H1 (cell line): ENCODE data around the gene PHF23.

Source experiments
- ATF2 ChIP-seq: IDR thresholded peaks from 2 replicates; pipeline ENCODE4 v1.6.1; 2012; ENCODE audit warnings: low read length, inconsistent platforms
- CTCF ChIP-seq, 3 experiments: IDR thresholded peaks; 1 replicate in 2 of 3; 2 replicates in 1 of 3; pipeline versions ENCODE4 v1.5.1 to v1.6.1; 2011; ENCODE audit warnings: low read length in 3 of 3, mild to moderate bottlenecking in 3 of 3, inconsistent platforms in 2 of 3, low read depth in 1 of 3, moderate library complexity in 1 of 3; ENCODE audit not compliant: insufficient read depth in 1 of 3; ENCODE audit errors: control extremely low read depth in 1 of 3
- EZH2 ChIP-seq: fragments of 200-600 bp; sonication (generic); IDR thresholded peaks from 2 replicates; pipeline ENCODE4 v1.7.1; 2012; ENCODE audit warnings: low read depth, mild to moderate bottlenecking, moderate library complexity, low read length, inconsistent platforms; ENCODE audit not compliant: severe bottlenecking
- GABPA ChIP-seq: IDR thresholded peaks from 2 replicates; pipeline ENCODE4 v1.6.1; 2011; ENCODE audit warnings: mild to moderate bottlenecking, low read length, moderate library complexity, borderline replicate concordance; ENCODE audit not compliant: insufficient read depth
- HDAC2 ChIP-seq, 2 experiments: fragments of 300-600 bp in 1 of 2; sonication (generic) in 1 of 2; IDR thresholded peaks; 2 replicates each; pipeline ENCODE4 v1.6.1; 2011 to 2012; ENCODE audit warnings: low read depth in 2 of 2, low read length in 2 of 2, mild to moderate bottlenecking in 2 of 2, moderate library complexity in 2 of 2, borderline replicate concordance in 1 of 2, inconsistent platforms in 1 of 2
- PHF8 ChIP-seq: fragments of 200-600 bp; sonication (generic); conservative IDR thresholded peaks from 2 replicates; pipeline ENCODE4 v1.7.1; 2012; ENCODE audit warnings: low read depth, mild to moderate bottlenecking, inconsistent platforms, low read length, moderate library complexity
- POLR2A ChIP-seq, 2 experiments: IDR thresholded peaks; 1 replicate in 1 of 2; 2 replicates in 1 of 2; pipeline ENCODE4 v1.6.1; 2011; ENCODE audit warnings: low read depth in 2 of 2, low read length in 2 of 2, mild to moderate bottlenecking in 2 of 2; ENCODE audit errors: control extremely low read depth in 1 of 2
- USF2 ChIP-seq: IDR thresholded peaks from 2 replicates; pipeline ENCODE4 v1.6.1; 2011; ENCODE audit warnings: low read length, improper control_type of control experiment

GRCh38 chr17:7258731-7259554, 19.7 kb upstream of the PHF23 start:
- TF ChIP-seq EZH2 (no peak), GABPA (no peak), USF2 (no peak), PHF8 (no peak), CTCF (IDR thresholded peaks at IDR 0.05; ENCODE audit: control extremely low read depth in 1 of 3, insufficient read depth in 1 of 3, low read depth in 1 of 3, low read length in 3 of 3) (no peak), POLR2A (IDR thresholded peaks at IDR 0.05; ENCODE audit: control extremely low read depth in 1 of 2, low read depth in 2 of 2, low read length in 2 of 2) (peak; percentile 32 to 74; a peak in 2 of 3 replicates), ATF2 (no peak), HDAC2 (IDR thresholded peaks at IDR 0.05; ENCODE audit: borderline replicate concordance in 1 of 2, low read depth in 2 of 2, low read length in 2 of 2) (no peak)
